Measurements from ENCODE around the gene PODXL2.
"Not testable (repeated sequence)": the region's sequence is repeated elsewhere in the genome, so short reads cannot be mapped to it uniquely, and the experiment has no call there.

The PODXL2 gene

GRCh38 chr3:127628788-127629466 is at the start of gene PODXL2:
Gene PODXL2 (plus strand): TSS chr3:127629185. CDS start chr3:127629220, 35 bp downstream.
- DNase-seq = peak; percentile 65

GRCh38 chr3:127580327-127581060 is 48.5 kb upstream of the PODXL2 start:
- no peak for DNase-seq

- DNase-seq = no peak
Observed at GRCh38 chr3:127584734-127585133, 44.3 kb upstream of the PODXL2 start.

- DNase-seq = no peak
Observed at GRCh38 chr3:127585163-127585812, 43.7 kb upstream of the PODXL2 start.

GRCh38 chr3:127585813-127586413 is 43.1 kb upstream of the PODXL2 start:
- DNase-seq = no peak

- DNase-seq = no peak
Observed at GRCh38 chr3:127587876-127588275, 41.1 kb upstream of the PODXL2 start.

- DNase-seq = no peak
Observed at GRCh38 chr3:127588806-127589577, 40.0 kb upstream of the PODXL2 start.

GRCh38 chr3:127589600-127590281 is 39.2 kb upstream of the PODXL2 start:
- DNase-seq = no peak

GRCh38 chr3:127590282-127590592 is 38.7 kb upstream of the PODXL2 start:
- DNase-seq = no peak

GRCh38 chr3:127590593-127591465 is 38.2 kb upstream of the PODXL2 start, which contains the start of gene TPRA1:
Gene TPRA1 (minus strand): TSS chr3:127590733. CDS start chr3:127580146, 10,587 bp downstream.
- DNase-seq = peak; percentile 100

GRCh38 chr3:127593178-127593577 is 35.8 kb upstream of the PODXL2 start:
- DNase-seq = no peak

GRCh38 chr3:127595303-127595702 is 33.7 kb upstream of the PODXL2 start:
- no peak for DNase-seq

- DNase-seq = no peak
Observed at GRCh38 chr3:127597020-127597771, 31.8 kb upstream of the PODXL2 start.

GRCh38 chr3:127598841-127599570 is 30.0 kb upstream of the PODXL2 start:
- no peak for DNase-seq

- no peak for DNase-seq
Observed at GRCh38 chr3:127600749-127601456, 28.1 kb upstream of the PODXL2 start.

- no peak for DNase-seq
Observed at GRCh38 chr3:127604035-127604434, 24.9 kb upstream of the PODXL2 start.

GRCh38 chr3:127604546-127605165 is 24.3 kb upstream of the PODXL2 start:
- no peak for DNase-seq

GRCh38 chr3:127605547-127605946 is 23.4 kb upstream of the PODXL2 start:
- not testable (repeated sequence) for DNase-seq
